Hepatocyte (in vitro differentiated cells): ENCODE results near the gene ARID1A. TPM values are rescaled to one million over a fixed set of nuclear protein-coding genes. Genes with fewer than 3 reads are reported as not detected.
A peak's percentile ranks its signal among the peaks of the same experiment; 100 is the strongest.

Source experiments
- DNase-seq: peaks from one replicate; pipeline ENCODE4 v3.0.0-alpha.2; 2016; ENCODE audit warnings: low spot score
- H2AFZ ChIP-seq: fragments of 200-600 bp; sonication (generic); 2 replicates; pipeline ENCODE4 v1.6.0; 2016; ENCODE audit warnings: antibody characterized with exemption, mild to moderate bottlenecking
- H3K27ac ChIP-seq: fragments of 200-600 bp; sonication (generic); 2 replicates; pipeline ENCODE4 v1.5.1; 2016; ENCODE audit warnings: mild to moderate bottlenecking
- H3K27me3 ChIP-seq: fragments of 200-600 bp; sonication (generic); 2 replicates; pipeline ENCODE4 v1.6.1; 2016
- H3K36me3 ChIP-seq: fragments of 200-600 bp; sonication (generic); replicated peaks from 2 replicates; pipeline ENCODE4 v1.5.1; 2016; ENCODE audit warnings: low read depth; ENCODE audit not compliant: insufficient read depth
- H3K4me1 ChIP-seq: fragments of 200-600 bp; sonication (generic); 2 replicates; pipeline ENCODE4 v1.5.1; 2016; ENCODE audit warnings: mild to moderate bottlenecking, moderate library complexity; ENCODE audit not compliant: insufficient read depth
- H3K4me2 ChIP-seq: fragments of 200-600 bp; sonication (generic); 2 replicates; pipeline ENCODE4 v1.6.0; 2016
- H3K4me3 ChIP-seq: fragments of 200-600 bp; sonication (generic); 2 replicates; pipeline ENCODE4 v1.5.1; 2016; ENCODE audit warnings: mild to moderate bottlenecking
- H3K79me2 ChIP-seq: fragments of 200-600 bp; sonication (generic); 2 replicates; pipeline ENCODE4 v1.6.0; 2017; ENCODE audit warnings: mild to moderate bottlenecking
- H3K9me2 ChIP-seq: fragments of 200-600 bp; sonication (generic); replicated peaks from 2 replicates; pipeline ENCODE4 v1.6.0; 2017; ENCODE audit warnings: mild to moderate bottlenecking; ENCODE audit not compliant: insufficient read depth
- H3K9me3 ChIP-seq: fragments of 200-600 bp; sonication (generic); 2 replicates; pipeline ENCODE4 v1.5.1; 2016; ENCODE audit warnings: low read depth, mild to moderate bottlenecking
- H4K20me1 ChIP-seq: fragments of 200-600 bp; sonication (generic); 2 replicates; pipeline ENCODE4 v1.6.0; 2016; ENCODE audit warnings: mild to moderate bottlenecking; ENCODE audit not compliant: insufficient read depth, poor library complexity, severe bottlenecking
- EZH2 ChIP-seq: fragments of 200-600 bp; sonication (generic); IDR thresholded peaks from 2 replicates; pipeline ENCODE4 v1.6.1; 2016; ENCODE audit warnings: antibody characterized with exemption, mild to moderate bottlenecking, borderline replicate concordance
- EZH2phosphoT487 ChIP-seq: fragments of 200-600 bp; sonication (generic); IDR thresholded peaks from one replicate; pipeline ENCODE4 v1.6.1; 2018; ENCODE audit warnings: antibody characterized with exemption, mild to moderate bottlenecking, low read depth, moderate library complexity; ENCODE audit not compliant: unreplicated experiment, severe bottlenecking
- WGBS: methylation state at CpG from one replicate; pipeline ENCODE4 v1.1.6; 2016; ENCODE audit warnings: low lambda C conversion rate; ENCODE audit errors: missing lambda C conversion rate; 5-methylcytosine and 5-hydroxymethylcytosine counted together
- polyA plus RNA-seq: library from polyadenylated mRNA; unstranded; fragments of >200 nt; fragmentation: Nextera tagmentation; extraction: Ambion mirVana; gene quantifications from 2 replicates; pipeline ENCODE4 v1.2.1, GENCODE V29; 2016
- total RNA-seq: library from RNA; depleted of rRNA; stranded (reverse); fragments of >200 nt; gene quantifications from 2 replicates; pipeline ENCODE4 v1.2.3, GENCODE V29; 2014
- TF ChIP-seq, protein P1 (sequence below): fragments of 200-600 bp; sonication (generic); IDR thresholded peaks from 2 replicates; pipeline ENCODE4 v1.5.1; 2016; ENCODE audit warnings: antibody characterized with exemption, mild to moderate bottlenecking; ENCODE audit not compliant: poor library complexity

ARID1A gene
- total and polyA plus RNA-seq, 2 experiments from 2014 or later: 27.9 to 35.8 TPM

DNA sequence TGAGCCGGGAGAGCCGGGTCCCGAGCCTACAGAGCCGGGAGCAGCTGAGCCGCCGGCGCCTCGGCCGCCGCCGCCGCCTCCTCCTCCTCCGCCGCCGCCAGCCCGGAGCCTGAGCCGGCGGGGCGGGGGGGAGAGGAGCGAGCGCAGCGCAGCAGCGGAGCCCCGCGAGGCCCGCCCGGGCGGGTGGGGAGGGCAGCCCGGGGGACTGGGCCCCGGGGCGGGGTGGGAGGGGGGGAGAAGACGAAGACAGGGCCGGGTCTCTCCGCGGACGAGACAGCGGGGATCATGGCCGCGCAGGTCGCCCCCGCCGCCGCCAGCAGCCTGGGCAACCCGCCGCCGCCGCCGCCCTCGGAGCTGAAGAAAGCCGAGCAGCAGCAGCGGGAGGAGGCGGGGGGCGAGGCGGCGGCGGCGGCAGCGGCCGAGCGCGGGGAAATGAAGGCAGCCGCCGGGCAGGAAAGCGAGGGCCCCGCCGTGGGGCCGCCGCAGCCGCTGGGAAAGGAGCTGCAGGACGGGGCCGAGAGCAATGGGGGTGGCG lies 371 bp downstream of the ARID1A start:
- H2AFZ ChIP-seq: no peak overlapping the region
- H3K9me2 ChIP-seq: no peaks in the 10 kb centered on the region
- H4K20me1 ChIP-seq: peaks cover 38% of the 10 kb centered on the region
- H3K9me3 ChIP-seq: no peaks in the 10 kb centered on the region
- H3K79me2 ChIP-seq: peaks cover 45% of the 10 kb centered on the region
- H3K4me2 ChIP-seq: peak overlapping the region; percentile 83
- H3K36me3 ChIP-seq: no peaks in the 10 kb centered on the region
- no peak for DNase-seq
- TF ChIP-seq, protein P1, sequence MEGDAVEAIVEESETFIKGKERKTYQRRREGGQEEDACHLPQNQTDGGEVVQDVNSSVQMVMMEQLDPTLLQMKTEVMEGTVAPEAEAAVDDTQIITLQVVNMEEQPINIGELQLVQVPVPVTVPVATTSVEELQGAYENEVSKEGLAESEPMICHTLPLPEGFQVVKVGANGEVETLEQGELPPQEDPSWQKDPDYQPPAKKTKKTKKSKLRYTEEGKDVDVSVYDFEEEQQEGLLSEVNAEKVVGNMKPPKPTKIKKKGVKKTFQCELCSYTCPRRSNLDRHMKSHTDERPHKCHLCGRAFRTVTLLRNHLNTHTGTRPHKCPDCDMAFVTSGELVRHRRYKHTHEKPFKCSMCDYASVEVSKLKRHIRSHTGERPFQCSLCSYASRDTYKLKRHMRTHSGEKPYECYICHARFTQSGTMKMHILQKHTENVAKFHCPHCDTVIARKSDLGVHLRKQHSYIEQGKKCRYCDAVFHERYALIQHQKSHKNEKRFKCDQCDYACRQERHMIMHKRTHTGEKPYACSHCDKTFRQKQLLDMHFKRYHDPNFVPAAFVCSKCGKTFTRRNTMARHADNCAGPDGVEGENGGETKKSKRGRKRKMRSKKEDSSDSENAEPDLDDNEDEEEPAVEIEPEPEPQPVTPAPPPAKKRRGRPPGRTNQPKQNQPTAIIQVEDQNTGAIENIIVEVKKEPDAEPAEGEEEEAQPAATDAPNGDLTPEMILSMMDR: no peak
- TF ChIP-seq EZH2phosphoT487 (no peak), EZH2 (no peak)
- peak overlapping the region; percentile 39 for H3K4me3 ChIP-seq
- H3K4me1 ChIP-seq: peaks cover 52% of the 10 kb centered on the region
- 0% methylated on average over 4 of the region's 72 CpGs for WGBS
- no peaks in the 10 kb centered on the region for H3K27me3 ChIP-seq
- peak overlapping the region; percentile 93 for H3K27ac ChIP-seq

DNA sequence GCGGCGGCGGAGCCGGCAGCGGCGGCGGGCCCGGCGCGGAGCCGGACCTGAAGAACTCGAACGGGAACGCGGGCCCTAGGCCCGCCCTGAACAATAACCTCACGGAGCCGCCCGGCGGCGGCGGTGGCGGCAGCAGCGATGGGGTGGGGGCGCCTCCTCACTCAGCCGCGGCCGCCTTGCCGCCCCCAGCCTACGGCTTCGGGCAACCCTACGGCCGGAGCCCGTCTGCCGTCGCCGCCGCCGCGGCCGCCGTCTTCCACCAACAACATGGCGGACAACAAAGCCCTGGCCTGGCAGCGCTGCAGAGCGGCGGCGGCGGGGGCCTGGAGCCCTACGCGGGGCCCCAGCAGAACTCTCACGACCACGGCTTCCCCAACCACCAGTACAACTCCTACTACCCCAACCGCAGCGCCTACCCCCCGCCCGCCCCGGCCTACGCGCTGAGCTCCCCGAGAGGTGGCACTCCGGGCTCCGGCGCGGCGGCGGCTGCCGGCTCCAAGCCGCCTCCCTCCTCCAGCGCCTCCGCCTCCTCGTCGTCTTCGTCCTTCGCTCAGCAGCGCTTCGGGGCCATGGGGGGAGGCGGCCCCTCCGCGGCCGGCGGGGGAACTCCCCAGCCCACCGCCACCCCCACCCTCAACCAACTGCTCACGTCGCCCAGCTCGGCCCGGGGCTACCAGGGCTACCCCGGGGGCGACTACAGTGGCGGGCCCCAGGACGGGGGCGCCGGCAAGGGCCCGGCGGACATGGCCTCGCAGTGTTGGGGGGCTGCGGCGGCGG lies 1.0 kb downstream of the ARID1A start:
- Histone ChIP-seq H3K4me1 (peaks cover 51% of the 10 kb centered on the region), H2AFZ (no peak overlapping the region), H3K4me2 (peak overlapping the region; percentile 83), H4K20me1 (peaks cover 44% of the 10 kb centered on the region), H3K36me3 (no peaks in the 10 kb centered on the region), H3K27me3 (no peaks in the 10 kb centered on the region), H3K79me2 (peaks cover 52% of the 10 kb centered on the region), H3K27ac (peak overlapping the region; percentile 93), H3K9me2 (no peaks in the 10 kb centered on the region), H3K4me3 (peak overlapping the region; percentile 39), H3K9me3 (no peaks in the 10 kb centered on the region)
- WGBS: under 1% methylated on average over 50 of the region's 98 CpGs
- peak; percentile 57 for DNase-seq
- no peak for TF ChIP-seq EZH2
- TF ChIP-seq, protein P1: no peak

DNA sequence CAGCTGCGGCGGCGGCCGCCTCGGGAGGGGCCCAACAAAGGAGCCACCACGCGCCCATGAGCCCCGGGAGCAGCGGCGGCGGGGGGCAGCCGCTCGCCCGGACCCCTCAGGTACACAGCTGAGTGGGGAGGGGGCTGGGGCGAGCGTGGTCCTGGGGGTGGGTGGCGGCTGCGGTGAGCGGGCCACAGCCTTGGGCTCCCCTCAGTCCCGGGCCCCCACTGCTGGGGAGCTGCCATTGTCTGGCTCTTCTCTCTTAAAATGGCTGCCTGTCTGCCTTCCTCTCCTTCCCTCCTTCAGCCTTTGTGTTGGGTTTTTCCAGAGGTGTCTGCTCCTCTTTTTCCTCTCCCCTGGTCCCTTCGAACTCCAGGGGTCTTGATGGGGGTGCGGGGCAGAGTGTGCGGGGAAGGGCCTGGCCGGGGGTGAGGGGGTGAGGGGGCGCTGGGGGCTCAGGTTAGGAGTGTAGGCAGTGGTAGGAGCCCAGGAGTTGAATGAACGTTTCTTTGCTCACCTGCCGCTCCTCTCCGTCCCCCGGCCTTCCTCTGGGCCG lies 1.7 kb downstream of the ARID1A start:
- no peaks in the 10 kb centered on the region for H3K9me2 ChIP-seq
- no peak overlapping the region for H2AFZ ChIP-seq
- 0% methylated on average over 2 of the region's 30 CpGs for WGBS
- no peaks in the 10 kb centered on the region for H3K36me3 ChIP-seq
- H4K20me1 ChIP-seq: peaks cover 51% of the 10 kb centered on the region
- H3K9me3 ChIP-seq: no peaks in the 10 kb centered on the region
- peak overlapping the region; percentile 83 for H3K4me2 ChIP-seq
- peak; percentile 21 for DNase-seq
- H3K4me1 ChIP-seq: peaks cover 57% of the 10 kb centered on the region
- H3K79me2 ChIP-seq: peaks cover 59% of the 10 kb centered on the region
- peak overlapping the region; percentile 39 for H3K4me3 ChIP-seq
- no peaks in the 10 kb centered on the region for H3K27me3 ChIP-seq
- peak overlapping the region; percentile 93 for H3K27ac ChIP-seq
- TF ChIP-seq EZH2 (no peak), EZH2phosphoT487 (no peak)
- TF ChIP-seq, protein P1: no peak
